ENCODE results near the gene REELD1.

REELD1 gene

GRCh38 chr4:146170149-146170548 lies 44.2 kb upstream of the REELD1 start:
- Histone ChIP-seq H3K4me3 (ENCODE audit: low read length) (no peak overlapping the region), H3K4me1 (ENCODE audit: control insufficient read depth, low read length) (peaks cover 3% of the 10 kb centered on the region), H3K27me3 (ENCODE audit: control insufficient read depth, low read length) (no peaks in the 10 kb centered on the region), H3K36me3 (ENCODE audit: control insufficient read depth, low read length) (no peaks in the 10 kb centered on the region), H3F3A (ENCODE audit: control insufficient read depth, insufficient read depth) (no peaks in the 10 kb centered on the region), H4K20me1 (ENCODE audit: control insufficient read depth, insufficient read depth, low read depth, low read length) (no peaks in the 10 kb centered on the region), H3K4me2 (ENCODE audit: low read length) (no peak overlapping the region), H3K9me2 (replicated peaks; ENCODE audit: control insufficient read depth, low read length) (no peaks in the 10 kb centered on the region), H3K79me2 (ENCODE audit: control insufficient read depth, low read length) (no peaks in the 10 kb centered on the region), H3K9me3 (ENCODE audit: control insufficient read depth, insufficient read depth, low read length) (no peaks in the 10 kb centered on the region), H3K27ac (ENCODE audit: low read depth, low read length) (no peak overlapping the region)
- TF ChIP-seq, protein P1, sequence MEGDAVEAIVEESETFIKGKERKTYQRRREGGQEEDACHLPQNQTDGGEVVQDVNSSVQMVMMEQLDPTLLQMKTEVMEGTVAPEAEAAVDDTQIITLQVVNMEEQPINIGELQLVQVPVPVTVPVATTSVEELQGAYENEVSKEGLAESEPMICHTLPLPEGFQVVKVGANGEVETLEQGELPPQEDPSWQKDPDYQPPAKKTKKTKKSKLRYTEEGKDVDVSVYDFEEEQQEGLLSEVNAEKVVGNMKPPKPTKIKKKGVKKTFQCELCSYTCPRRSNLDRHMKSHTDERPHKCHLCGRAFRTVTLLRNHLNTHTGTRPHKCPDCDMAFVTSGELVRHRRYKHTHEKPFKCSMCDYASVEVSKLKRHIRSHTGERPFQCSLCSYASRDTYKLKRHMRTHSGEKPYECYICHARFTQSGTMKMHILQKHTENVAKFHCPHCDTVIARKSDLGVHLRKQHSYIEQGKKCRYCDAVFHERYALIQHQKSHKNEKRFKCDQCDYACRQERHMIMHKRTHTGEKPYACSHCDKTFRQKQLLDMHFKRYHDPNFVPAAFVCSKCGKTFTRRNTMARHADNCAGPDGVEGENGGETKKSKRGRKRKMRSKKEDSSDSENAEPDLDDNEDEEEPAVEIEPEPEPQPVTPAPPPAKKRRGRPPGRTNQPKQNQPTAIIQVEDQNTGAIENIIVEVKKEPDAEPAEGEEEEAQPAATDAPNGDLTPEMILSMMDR (IDR thresholded peaks at IDR 0.05; ENCODE audit: low read depth, low read length, poor library complexity, severe bottlenecking), result no peak
- TF ChIP-seq EZH2phosphoT487 (IDR thresholded peaks at IDR 0.05; ENCODE audit: borderline replicate concordance, low read length), result no peak

DNA sequence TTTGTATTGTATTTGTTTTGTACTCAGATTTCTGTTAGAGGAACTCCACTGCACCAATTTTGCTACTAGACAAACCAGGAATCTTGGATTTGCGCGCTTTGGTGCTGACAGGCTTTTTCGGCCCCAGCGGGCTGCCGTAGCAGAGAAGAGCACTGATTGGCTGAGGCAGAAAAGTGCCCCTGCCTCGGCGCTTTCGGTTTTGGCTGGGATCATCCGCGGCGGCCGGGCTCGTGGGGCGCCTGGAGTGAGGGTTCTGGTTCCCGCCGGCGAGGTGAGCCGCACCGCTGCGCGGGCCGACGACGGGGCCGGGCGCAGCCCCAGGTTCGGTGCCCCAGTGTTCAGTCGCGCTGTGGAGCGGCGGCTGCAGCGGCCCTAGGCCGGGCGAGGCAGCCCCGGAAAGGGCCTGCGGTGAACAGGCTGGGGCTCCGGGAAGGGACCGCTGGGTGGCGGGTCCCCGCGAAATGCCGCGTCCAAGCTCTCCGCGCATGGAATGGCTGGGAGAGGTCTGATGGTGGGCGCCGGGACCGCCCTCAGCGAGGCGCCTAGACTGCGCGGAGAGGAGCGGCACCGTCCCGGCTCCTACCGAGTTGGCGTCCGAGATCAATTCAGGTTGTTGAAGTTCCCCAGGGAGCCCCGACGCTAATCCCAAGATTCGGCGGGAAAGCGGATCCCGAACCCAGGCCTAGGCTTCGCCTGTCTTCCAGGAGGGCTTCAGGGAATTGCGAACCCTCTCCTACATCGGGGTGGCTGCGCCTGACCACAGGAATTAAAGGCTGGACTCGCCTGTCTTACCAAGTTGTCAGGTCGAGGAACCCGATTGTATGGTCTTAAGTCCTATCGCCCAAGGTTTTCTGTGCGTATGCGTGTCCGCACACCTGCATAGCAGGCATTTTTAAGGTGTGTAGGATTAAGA lies 38.5 kb upstream of the REELD1 start, which contains the start of gene LSM6:
TSS of gene LSM6 (plus strand) at position 178 of the 913 bp plus-strand sequence. CDS start 7,204 bp downstream, outside the sequence.
- Histone ChIP-seq H3K9me3 (ENCODE audit: control insufficient read depth, insufficient read depth, low read length) (no peaks in the 10 kb centered on the region), H4K20me1 (ENCODE audit: control insufficient read depth, insufficient read depth, low read depth, low read length) (no peaks in the 10 kb centered on the region), H3K4me1 (ENCODE audit: control insufficient read depth, low read length) (peaks cover 14% of the 10 kb centered on the region), H3K27me3 (ENCODE audit: control insufficient read depth, low read length) (no peaks in the 10 kb centered on the region), H3F3A (ENCODE audit: control insufficient read depth, insufficient read depth) (no peaks in the 10 kb centered on the region), H3K4me3 (ENCODE audit: low read length) (peak within 1 kb of the TSS; percentile 87), H3K4me2 (ENCODE audit: low read length) (peak within 1 kb of the TSS; percentile 83), H3K9me2 (replicated peaks; ENCODE audit: control insufficient read depth, low read length) (no peaks in the 10 kb centered on the region), H3K79me2 (ENCODE audit: control insufficient read depth, low read length) (peaks cover 45% of the 10 kb centered on the region), H3K27ac (ENCODE audit: low read depth, low read length) (0 out of 2 replicates have a peak within 1 kb of the TSS, but pooled peaks have one; percentile 9), H3K36me3 (ENCODE audit: control insufficient read depth, low read length) (no peaks in the 10 kb centered on the region)
- TF ChIP-seq EZH2phosphoT487 (IDR thresholded peaks at IDR 0.05; ENCODE audit: borderline replicate concordance, low read length), result no peak
- TF ChIP-seq, protein P1 (IDR thresholded peaks at IDR 0.05; ENCODE audit: low read depth, low read length, poor library complexity, severe bottlenecking), result peak; percentile 20

DNA sequence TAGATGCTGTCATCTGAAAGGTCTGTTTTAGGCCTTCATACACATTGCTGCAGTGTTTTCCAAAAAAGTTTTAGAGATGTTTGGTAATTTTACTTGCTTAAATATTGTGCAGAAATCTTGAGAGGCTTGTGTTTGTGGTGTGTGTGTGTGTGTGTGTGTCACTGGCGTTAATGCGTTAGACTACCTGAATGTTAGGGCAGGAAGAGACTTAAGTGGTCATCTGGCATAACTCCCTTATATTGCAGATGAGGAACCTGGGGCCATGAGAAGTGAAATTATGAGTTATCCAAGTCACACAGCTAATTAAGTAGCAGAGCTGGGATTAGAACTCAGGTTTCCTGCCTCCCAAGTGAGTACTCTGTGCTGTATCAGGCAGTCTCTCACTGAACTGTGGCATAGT lies 37.4 kb upstream of the REELD1 start:
- H3K27me3 ChIP-seq (ENCODE audit: control insufficient read depth, low read length), result no peaks in the 10 kb centered on the region
- no peak overlapping the region for H3K27ac ChIP-seq (ENCODE audit: low read depth, low read length)
- no peaks in the 10 kb centered on the region for H4K20me1 ChIP-seq (ENCODE audit: control insufficient read depth, insufficient read depth, low read depth, low read length)
- H3F3A ChIP-seq (ENCODE audit: control insufficient read depth, insufficient read depth), result no peaks in the 10 kb centered on the region
- no peaks in the 10 kb centered on the region for H3K9me2 ChIP-seq (replicated peaks; ENCODE audit: control insufficient read depth, low read length)
- H3K79me2 ChIP-seq (ENCODE audit: control insufficient read depth, low read length), result peaks cover 49% of the 10 kb centered on the region
- H3K36me3 ChIP-seq (ENCODE audit: control insufficient read depth, low read length), result no peaks in the 10 kb centered on the region
- H3K4me3 ChIP-seq (ENCODE audit: low read length), result peak overlapping the region; percentile 87
- peak overlapping the region; percentile 83 for H3K4me2 ChIP-seq (ENCODE audit: low read length)
- peaks cover 14% of the 10 kb centered on the region for H3K4me1 ChIP-seq (ENCODE audit: control insufficient read depth, low read length)
- H3K9me3 ChIP-seq (ENCODE audit: control insufficient read depth, insufficient read depth, low read length), result no peaks in the 10 kb centered on the region
- TF ChIP-seq, protein P1 (IDR thresholded peaks at IDR 0.05; ENCODE audit: low read depth, low read length, poor library complexity, severe bottlenecking), result no peak
- no peak for TF ChIP-seq EZH2phosphoT487 (IDR thresholded peaks at IDR 0.05; ENCODE audit: borderline replicate concordance, low read length)

Data from DOHH2 (cell line).